ENCODE measurements around the gene MEIS1. TPM values are rescaled to one million over a fixed set of nuclear protein-coding genes. Genes with fewer than 3 reads are reported as not detected.

The MEIS1 gene
- polyA plus RNA-seq, 2 donors = 16.8 to 30.4 TPM

GRCh38 chr2:66452917-66453316 is 18.0 kb downstream of the MEIS1 start:
- peaks cover 0 to 3% of the 10 kb centered on the region in 2 donors for H3K4me1 ChIP-seq (ENCODE audit: control insufficient read depth in 2 of 2, insufficient read depth in 2 of 2, low read length in 1 of 2)
- H3K4me3 ChIP-seq (ENCODE audit: low read depth in 1 of 2, low read length in 2 of 2) = no peak overlapping the region
- H3K27ac ChIP-seq (ENCODE audit: low read depth in 2 of 2, low read length in 1 of 2) = no peak overlapping the region
- whole genome bisulfite sequencing, 2 donors = 55 to 60% methylated on average over 2 of the region's 2 CpGs
- peaks cover 5 to 7% of the 10 kb centered on the region in 2 donors for H3K36me3 ChIP-seq (ENCODE audit: control insufficient read depth in 2 of 2, insufficient read depth in 2 of 2, low read length in 1 of 2)
- H3K9me3 ChIP-seq (ENCODE audit: control insufficient read depth in 2 of 2, insufficient read depth in 1 of 2, low read depth in 1 of 2, low read length in 1 of 2) = no peaks in the 10 kb centered on the region
- no peaks in the 10 kb centered on the region for H3K27me3 ChIP-seq (ENCODE audit: control insufficient read depth in 1 of 2, insufficient read depth in 2 of 2, low read length in 2 of 2)

GRCh38 chr2:66455490-66455889 is 20.6 kb downstream of the MEIS1 start:
- H3K27me3 ChIP-seq (ENCODE audit: control insufficient read depth in 1 of 2, insufficient read depth in 2 of 2, low read length in 2 of 2) = no peaks in the 10 kb centered on the region
- H3K9me3 ChIP-seq (ENCODE audit: control insufficient read depth in 2 of 2, insufficient read depth in 1 of 2, low read depth in 1 of 2, low read length in 1 of 2) = no peaks in the 10 kb centered on the region
- H3K27ac ChIP-seq (ENCODE audit: low read depth in 2 of 2, low read length in 1 of 2) = no peak overlapping the region
- 70 to 80% methylated on average over 2 of the region's 2 CpGs for WGBS, 2 donors
- H3K4me1 ChIP-seq (ENCODE audit: control insufficient read depth in 2 of 2, insufficient read depth in 2 of 2, low read length in 1 of 2) = peaks cover 0 to 3% of the 10 kb centered on the region in 2 donors
- no peak overlapping the region for H3K4me3 ChIP-seq (ENCODE audit: low read depth in 1 of 2, low read length in 2 of 2)
- H3K36me3 ChIP-seq (ENCODE audit: control insufficient read depth in 2 of 2, insufficient read depth in 2 of 2, low read length in 1 of 2) = peaks cover 5 to 7% of the 10 kb centered on the region in 2 donors

GRCh38 chr2:66456183-66457041 is 21.5 kb downstream of the MEIS1 start:
- H3K27ac ChIP-seq (ENCODE audit: low read depth in 2 of 2, low read length in 1 of 2) = peak overlapping the region in 1 of 2 donors; percentile 33
- H3K4me1 ChIP-seq (ENCODE audit: control insufficient read depth in 2 of 2, insufficient read depth in 2 of 2, low read length in 1 of 2) = peaks cover 0 to 3% of the 10 kb centered on the region in 2 donors
- H3K36me3 ChIP-seq (ENCODE audit: control insufficient read depth in 2 of 2, insufficient read depth in 2 of 2, low read length in 1 of 2) = peaks cover 5 to 7% of the 10 kb centered on the region in 2 donors
- 40 to 42% methylated on average over 7 of the region's 7 CpGs for WGBS, 2 donors
- H3K27me3 ChIP-seq (ENCODE audit: control insufficient read depth in 1 of 2, insufficient read depth in 2 of 2, low read length in 2 of 2) = no peaks in the 10 kb centered on the region
- no peaks in the 10 kb centered on the region for H3K9me3 ChIP-seq (ENCODE audit: control insufficient read depth in 2 of 2, insufficient read depth in 1 of 2, low read depth in 1 of 2, low read length in 1 of 2)
- no peak overlapping the region for H3K4me3 ChIP-seq (ENCODE audit: low read depth in 1 of 2, low read length in 2 of 2)

- H3K4me3 ChIP-seq (ENCODE audit: low read depth in 1 of 2, low read length in 2 of 2) = no peak overlapping the region
- WGBS, 2 donors = 76 to 81% methylated on average over 6 of the region's 6 CpGs
- peaks cover 0 to 3% of the 10 kb centered on the region in 2 donors for H3K4me1 ChIP-seq (ENCODE audit: control insufficient read depth in 2 of 2, insufficient read depth in 2 of 2, low read length in 1 of 2)
- no peaks in the 10 kb centered on the region for H3K9me3 ChIP-seq (ENCODE audit: control insufficient read depth in 2 of 2, insufficient read depth in 1 of 2, low read depth in 1 of 2, low read length in 1 of 2)
- no peak overlapping the region for H3K27ac ChIP-seq (ENCODE audit: low read depth in 2 of 2, low read length in 1 of 2)
- peaks cover 5 to 7% of the 10 kb centered on the region in 2 donors for H3K36me3 ChIP-seq (ENCODE audit: control insufficient read depth in 2 of 2, insufficient read depth in 2 of 2, low read length in 1 of 2)
- no peaks in the 10 kb centered on the region for H3K27me3 ChIP-seq (ENCODE audit: control insufficient read depth in 1 of 2, insufficient read depth in 2 of 2, low read length in 2 of 2)
Observed at GRCh38 chr2:66457545-66457944, 22.6 kb downstream of the MEIS1 start.

- Histone ChIP-seq H3K27ac (ENCODE audit: low read depth in 2 of 2, low read length in 1 of 2) (no peak overlapping the region), H3K27me3 (ENCODE audit: control insufficient read depth in 1 of 2, insufficient read depth in 2 of 2, low read length in 2 of 2) (no peaks in the 10 kb centered on the region), H3K9me3 (ENCODE audit: control insufficient read depth in 2 of 2, insufficient read depth in 1 of 2, low read depth in 1 of 2, low read length in 1 of 2) (no peaks in the 10 kb centered on the region), H3K4me1 (ENCODE audit: control insufficient read depth in 2 of 2, insufficient read depth in 2 of 2, low read length in 1 of 2) (peaks cover 0 to 3% of the 10 kb centered on the region in 2 donors), H3K4me3 (ENCODE audit: low read depth in 1 of 2, low read length in 2 of 2) (no peak overlapping the region), H3K36me3 (ENCODE audit: control insufficient read depth in 2 of 2, insufficient read depth in 2 of 2, low read length in 1 of 2) (peaks cover 7 to 10% of the 10 kb centered on the region in 2 donors)
- WGBS, 2 donors = 54 to 63% methylated on average over 1 of the region's 1 CpG
Observed at GRCh38 chr2:66460031-66460430, 25.1 kb downstream of the MEIS1 start.

- Histone ChIP-seq H3K27ac (ENCODE audit: low read depth in 2 of 2, low read length in 1 of 2) (no peak overlapping the region), H3K36me3 (ENCODE audit: control insufficient read depth in 2 of 2, insufficient read depth in 2 of 2, low read length in 1 of 2) (peaks cover 3 to 9% of the 10 kb centered on the region in 2 donors)
- 84 to 90% methylated on average over 3 of the region's 3 CpGs for WGBS, 2 donors
Observed at GRCh38 chr2:66461001-66461663, 26.2 kb downstream of the MEIS1 start.

GRCh38 chr2:66461664-66462500 is 27.0 kb downstream of the MEIS1 start:
- 73 to 74% methylated on average over 6 of the region's 6 CpGs for WGBS, 2 donors
- Histone ChIP-seq H3K9me3 (ENCODE audit: control insufficient read depth in 2 of 2, insufficient read depth in 1 of 2, low read depth in 1 of 2, low read length in 1 of 2) (no peaks in the 10 kb centered on the region), H3K36me3 (ENCODE audit: control insufficient read depth in 2 of 2, insufficient read depth in 2 of 2, low read length in 1 of 2) (peaks cover 3 to 8% of the 10 kb centered on the region in 2 donors), H3K4me1 (ENCODE audit: control insufficient read depth in 2 of 2, insufficient read depth in 2 of 2, low read length in 1 of 2) (no peaks in the 10 kb centered on the region), H3K27me3 (ENCODE audit: control insufficient read depth in 1 of 2, insufficient read depth in 2 of 2, low read length in 2 of 2) (no peaks in the 10 kb centered on the region), H3K27ac (ENCODE audit: low read depth in 2 of 2, low read length in 1 of 2) (no peak overlapping the region), H3K4me3 (ENCODE audit: low read depth in 1 of 2, low read length in 2 of 2) (no peak overlapping the region)

More at GRCh38 chr2:66461001-66461663, 26.2 kb downstream of the MEIS1 start:
- Histone ChIP-seq H3K4me3 (ENCODE audit: low read depth in 1 of 2, low read length in 2 of 2) (no peak overlapping the region), H3K27me3 (ENCODE audit: control insufficient read depth in 1 of 2, insufficient read depth in 2 of 2, low read length in 2 of 2) (no peaks in the 10 kb centered on the region), H3K9me3 (ENCODE audit: control insufficient read depth in 2 of 2, insufficient read depth in 1 of 2, low read depth in 1 of 2, low read length in 1 of 2) (no peaks in the 10 kb centered on the region), H3K4me1 (ENCODE audit: control insufficient read depth in 2 of 2, insufficient read depth in 2 of 2, low read length in 1 of 2) (peaks cover 0 to 3% of the 10 kb centered on the region in 2 donors)

GRCh38 chr2:66462501-66462825 is 27.5 kb downstream of the MEIS1 start:
- Histone ChIP-seq H3K27me3 (ENCODE audit: control insufficient read depth in 1 of 2, insufficient read depth in 2 of 2, low read length in 2 of 2) (no peaks in the 10 kb centered on the region), H3K4me3 (ENCODE audit: low read depth in 1 of 2, low read length in 2 of 2) (no peak overlapping the region), H3K9me3 (ENCODE audit: control insufficient read depth in 2 of 2, insufficient read depth in 1 of 2, low read depth in 1 of 2, low read length in 1 of 2) (no peaks in the 10 kb centered on the region), H3K4me1 (ENCODE audit: control insufficient read depth in 2 of 2, insufficient read depth in 2 of 2, low read length in 1 of 2) (no peaks in the 10 kb centered on the region), H3K27ac (ENCODE audit: low read depth in 2 of 2, low read length in 1 of 2) (no peak overlapping the region), H3K36me3 (ENCODE audit: control insufficient read depth in 2 of 2, insufficient read depth in 2 of 2, low read length in 1 of 2) (peaks cover 2 to 7% of the 10 kb centered on the region in 2 donors)
- WGBS, 2 donors = 64 to 66% methylated on average over 5 of the region's 5 CpGs

- H3K27me3 ChIP-seq (ENCODE audit: control insufficient read depth in 1 of 2, insufficient read depth in 2 of 2, low read length in 2 of 2) = no peaks in the 10 kb centered on the region
- whole genome bisulfite sequencing, 2 donors = 70 to 82% methylated on average over 3 of the region's 3 CpGs
- no peaks in the 10 kb centered on the region for H3K4me1 ChIP-seq (ENCODE audit: control insufficient read depth in 2 of 2, insufficient read depth in 2 of 2, low read length in 1 of 2)
- no peak overlapping the region for H3K4me3 ChIP-seq (ENCODE audit: low read depth in 1 of 2, low read length in 2 of 2)
- H3K36me3 ChIP-seq (ENCODE audit: control insufficient read depth in 2 of 2, insufficient read depth in 2 of 2, low read length in 1 of 2) = peaks cover 0 to 4% of the 10 kb centered on the region in 2 donors
- H3K9me3 ChIP-seq (ENCODE audit: control insufficient read depth in 2 of 2, insufficient read depth in 1 of 2, low read depth in 1 of 2, low read length in 1 of 2) = no peaks in the 10 kb centered on the region
- no peak overlapping the region for H3K27ac ChIP-seq (ENCODE audit: low read depth in 2 of 2, low read length in 1 of 2)
Observed at GRCh38 chr2:66463206-66463755, 28.4 kb downstream of the MEIS1 start.
